Ectodermal cell (in vitro differentiated cells): ENCODE results near the gene GJA3.

Experiments
- H3K27ac ChIP-seq: 2 replicates; pipeline ENCODE4 v1.7.0; 2013; ENCODE audit warnings: mild to moderate bottlenecking, low read depth, low read length; ENCODE audit not compliant: insufficient read depth, poor library complexity, severe bottlenecking
- H3K27me3 ChIP-seq: 2 replicates; pipeline ENCODE4 v1.7.0; 2013; ENCODE audit warnings: mild to moderate bottlenecking, low read length; ENCODE audit not compliant: insufficient read depth, control insufficient read depth, poor library complexity, severe bottlenecking
- H3K36me3 ChIP-seq: one replicate; pipeline ENCODE4 v1.7.0; 2013; ENCODE audit warnings: low read length; ENCODE audit not compliant: control insufficient read depth, insufficient read depth
- H3K4me1 ChIP-seq: one replicate; pipeline ENCODE4 v1.7.0; 2013; ENCODE audit warnings: low read length; ENCODE audit not compliant: control insufficient read depth, insufficient read depth
- H3K4me3 ChIP-seq: 2 replicates; pipeline ENCODE4 v1.7.0; 2013; ENCODE audit warnings: low read depth, low read length, control low read depth; ENCODE audit not compliant: insufficient read depth
- H3K9me3 ChIP-seq: 2 replicates; pipeline ENCODE4 v1.7.0; 2013; ENCODE audit warnings: mild to moderate bottlenecking, low read length, moderate library complexity; ENCODE audit not compliant: control insufficient read depth
- WGBS, 2 experiments: methylation state at CpG; one replicate each; pipeline ENCODE4 v1.1.7; 2013; ENCODE audit warnings: missing lambda C conversion rate in 2 of 2; 5-methylcytosine and 5-hydroxymethylcytosine counted together

Gene GJA3

DNA sequence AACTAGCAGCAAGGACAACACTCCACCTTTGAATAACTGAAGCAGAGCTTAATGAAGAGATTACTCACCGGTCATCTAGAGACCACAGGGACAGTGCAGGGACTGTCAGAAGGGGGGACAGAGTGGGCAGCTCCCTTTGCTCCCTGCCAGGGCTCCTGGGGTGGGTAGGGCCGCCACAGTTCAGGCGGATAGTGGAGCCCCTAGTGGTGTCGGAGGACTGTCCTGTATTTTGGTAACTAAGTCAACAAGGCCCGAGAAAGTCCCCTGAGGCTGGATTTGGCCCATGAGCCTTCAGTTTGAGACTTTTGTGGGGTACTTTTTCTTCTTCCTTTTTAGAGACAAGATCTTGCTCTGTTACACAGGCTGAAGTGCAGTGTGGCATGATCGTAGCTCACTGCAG, 44.6 kb downstream of the GJA3 start:
- 88 to 89% methylated on average over 6 of the region's 6 CpGs for WGBS, 2 experiments

DNA sequence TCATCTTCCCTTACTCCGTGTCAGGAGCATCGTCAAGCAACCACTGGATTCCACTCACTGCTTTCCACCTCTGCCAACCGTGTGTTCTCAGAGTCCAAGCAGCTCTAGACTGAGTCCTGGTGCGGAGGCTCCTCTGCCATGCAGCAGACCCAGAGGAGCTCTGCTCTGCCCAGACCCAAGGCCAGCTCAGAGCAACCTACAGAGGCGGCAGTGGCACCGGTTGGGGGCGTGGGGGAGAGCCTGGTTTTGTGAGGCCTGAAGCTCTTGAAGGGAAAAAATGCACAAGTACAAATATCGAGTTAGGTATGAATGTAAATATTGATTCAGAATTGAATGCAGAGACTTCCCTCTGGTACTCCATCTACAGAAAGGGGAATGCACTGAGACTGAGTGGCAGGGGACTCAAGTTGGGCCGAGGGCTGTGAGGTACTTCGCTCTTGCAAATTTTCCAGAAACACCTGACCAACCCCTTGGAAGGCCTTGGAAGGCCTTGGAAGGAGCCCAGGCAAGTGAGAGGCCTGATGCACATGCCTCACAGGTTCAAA, 46.7 kb downstream of the GJA3 start:
- 92 to 95% methylated on average over 10 of the region's 10 CpGs for WGBS, 2 experiments
- no peaks in the 10 kb centered on the region for H3K4me1 ChIP-seq
- H3K27ac ChIP-seq, result no peak overlapping the region
- H3K4me3 ChIP-seq, result no peak overlapping the region
- H3K36me3 ChIP-seq, result no peaks in the 10 kb centered on the region
- no peaks in the 10 kb centered on the region for H3K9me3 ChIP-seq
- H3K27me3 ChIP-seq, result peaks cover 5% of the 10 kb centered on the region

More for the DNA sequence above, 44.6 kb downstream of the GJA3 start:
- H3K4me1 ChIP-seq, result no peaks in the 10 kb centered on the region
- H3K27ac ChIP-seq, result no peak overlapping the region
- H3K4me3 ChIP-seq, result no peak overlapping the region
- H3K9me3 ChIP-seq, result no peaks in the 10 kb centered on the region
- no peaks in the 10 kb centered on the region for H3K36me3 ChIP-seq
- peaks cover 5% of the 10 kb centered on the region for H3K27me3 ChIP-seq

DNA sequence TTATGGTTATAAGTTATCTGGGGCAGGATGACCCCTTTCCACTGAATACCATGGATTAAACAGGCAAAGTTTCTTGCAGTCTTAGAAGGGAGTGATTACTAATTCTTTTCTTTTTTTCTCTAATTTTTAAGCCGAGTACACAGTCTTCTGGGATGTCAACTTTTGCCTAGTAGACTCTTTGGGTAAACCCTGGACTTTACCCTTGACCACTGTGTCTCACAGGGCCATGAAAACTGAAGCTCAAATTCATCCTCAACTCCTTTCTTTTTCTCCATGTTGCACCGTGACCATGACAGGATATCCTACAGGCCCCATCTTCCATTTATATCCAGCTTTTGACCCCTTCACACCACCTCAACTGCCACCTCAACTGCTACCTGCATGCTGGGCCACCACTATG, 51.8 kb downstream of the GJA3 start:
- WGBS, 2 experiments, result 82 to 88% methylated on average over 2 of the region's 2 CpGs
- Histone ChIP-seq H3K9me3 (no peaks in the 10 kb centered on the region), H3K27me3 (no peaks in the 10 kb centered on the region), H3K36me3 (no peaks in the 10 kb centered on the region), H3K27ac (no peak overlapping the region), H3K4me1 (no peaks in the 10 kb centered on the region), H3K4me3 (no peak overlapping the region)

DNA sequence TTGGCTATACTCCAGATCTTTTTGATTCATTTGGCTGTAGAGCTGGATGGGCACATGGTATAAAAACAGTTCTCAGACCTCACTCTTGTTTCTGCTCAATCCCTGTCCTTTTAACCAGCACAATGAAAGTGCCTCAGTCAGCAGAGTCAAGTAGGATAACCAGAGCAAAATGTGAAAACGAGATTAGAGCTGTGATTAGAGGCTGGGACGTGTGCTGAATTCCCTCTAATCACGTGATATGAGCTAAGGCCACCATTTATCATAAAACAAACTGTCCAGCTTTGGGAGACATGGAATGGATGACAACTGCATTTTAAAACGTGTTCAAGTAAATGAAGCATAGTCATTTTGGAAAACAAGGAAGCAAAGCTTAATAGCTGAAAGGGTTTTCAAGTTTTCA, 54.1 kb downstream of the GJA3 start:
- H3K9me3 ChIP-seq, result no peaks in the 10 kb centered on the region
- H3K27ac ChIP-seq, result no peak overlapping the region
- no peaks in the 10 kb centered on the region for H3K27me3 ChIP-seq
- WGBS, 2 experiments, result 55 to 61% methylated on average over 4 of the region's 4 CpGs
- no peaks in the 10 kb centered on the region for H3K36me3 ChIP-seq
- no peaks in the 10 kb centered on the region for H3K4me1 ChIP-seq
- H3K4me3 ChIP-seq, result no peak overlapping the region

DNA sequence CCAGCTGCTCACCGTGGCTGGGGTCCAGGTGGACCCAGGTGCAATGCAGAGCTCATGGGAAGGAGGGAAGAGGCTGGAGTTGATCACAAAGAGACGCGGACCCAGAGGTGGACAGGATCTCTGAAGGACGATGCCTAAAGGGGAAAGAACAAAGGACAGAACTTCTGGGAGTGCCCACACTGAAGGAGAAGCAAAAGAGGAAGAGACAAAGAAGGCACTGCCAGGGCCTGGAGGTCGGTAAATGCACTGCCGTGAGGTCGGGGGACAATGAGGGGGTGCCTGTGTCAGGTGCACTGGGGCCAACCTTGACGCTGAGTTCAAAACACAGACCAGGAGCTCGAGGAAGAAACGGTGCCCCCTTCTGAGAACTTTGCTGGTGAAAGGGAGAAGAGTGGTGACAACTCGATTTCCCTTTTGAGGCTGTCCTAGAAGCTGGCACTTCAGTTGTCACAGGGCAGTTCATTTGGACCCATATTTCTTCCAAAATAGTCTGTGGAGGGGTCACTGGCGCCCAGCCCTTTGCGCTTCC, 55.6 kb downstream of the GJA3 start:
- WGBS, 2 experiments, result 92 to 95% methylated on average over 13 of the region's 13 CpGs
- H3K9me3 ChIP-seq, result no peaks in the 10 kb centered on the region
- H3K4me3 ChIP-seq, result no peak overlapping the region
- H3K36me3 ChIP-seq, result no peaks in the 10 kb centered on the region
- no peak overlapping the region for H3K27ac ChIP-seq
- no peaks in the 10 kb centered on the region for H3K27me3 ChIP-seq
- H3K4me1 ChIP-seq, result no peaks in the 10 kb centered on the region

DNA sequence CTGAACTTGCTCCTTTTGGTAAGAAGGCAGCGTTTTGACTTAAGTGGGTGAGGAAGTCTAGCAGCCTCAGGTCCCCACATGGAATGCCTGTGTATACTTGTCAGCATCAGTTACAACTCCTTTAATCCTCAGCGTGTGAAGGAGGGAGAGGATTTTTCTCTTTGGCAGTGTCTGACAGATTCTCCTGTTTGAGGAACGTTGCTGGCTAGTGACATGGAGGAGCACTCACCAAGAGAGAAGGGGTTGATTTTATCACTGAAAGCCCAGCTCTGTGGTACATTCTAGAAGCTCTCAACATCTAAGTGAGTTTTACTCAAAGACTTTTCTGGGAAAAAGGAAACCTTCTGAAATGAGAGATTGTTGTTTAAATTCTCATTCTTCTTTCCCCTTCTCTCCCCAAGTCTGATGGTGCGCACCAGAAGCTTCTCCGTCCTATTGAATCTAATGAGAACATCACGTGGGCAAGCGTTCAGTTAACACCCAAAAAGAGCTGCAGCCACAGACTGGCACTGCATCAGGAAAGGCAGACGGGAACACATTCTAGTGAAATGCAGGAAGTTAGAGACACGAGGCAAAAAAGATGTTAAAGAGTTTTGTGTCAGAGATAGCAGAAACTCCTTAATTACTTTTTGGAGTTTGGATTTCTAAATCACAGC, 58.2 kb downstream of the GJA3 start:
- H3K9me3 ChIP-seq, result no peaks in the 10 kb centered on the region
- H3K27me3 ChIP-seq, result no peaks in the 10 kb centered on the region
- no peaks in the 10 kb centered on the region for H3K4me1 ChIP-seq
- no peak overlapping the region for H3K27ac ChIP-seq
- 82 to 86% methylated on average over 9 of the region's 9 CpGs for WGBS, 2 experiments
- no peak overlapping the region for H3K4me3 ChIP-seq
- H3K36me3 ChIP-seq, result no peaks in the 10 kb centered on the region

DNA sequence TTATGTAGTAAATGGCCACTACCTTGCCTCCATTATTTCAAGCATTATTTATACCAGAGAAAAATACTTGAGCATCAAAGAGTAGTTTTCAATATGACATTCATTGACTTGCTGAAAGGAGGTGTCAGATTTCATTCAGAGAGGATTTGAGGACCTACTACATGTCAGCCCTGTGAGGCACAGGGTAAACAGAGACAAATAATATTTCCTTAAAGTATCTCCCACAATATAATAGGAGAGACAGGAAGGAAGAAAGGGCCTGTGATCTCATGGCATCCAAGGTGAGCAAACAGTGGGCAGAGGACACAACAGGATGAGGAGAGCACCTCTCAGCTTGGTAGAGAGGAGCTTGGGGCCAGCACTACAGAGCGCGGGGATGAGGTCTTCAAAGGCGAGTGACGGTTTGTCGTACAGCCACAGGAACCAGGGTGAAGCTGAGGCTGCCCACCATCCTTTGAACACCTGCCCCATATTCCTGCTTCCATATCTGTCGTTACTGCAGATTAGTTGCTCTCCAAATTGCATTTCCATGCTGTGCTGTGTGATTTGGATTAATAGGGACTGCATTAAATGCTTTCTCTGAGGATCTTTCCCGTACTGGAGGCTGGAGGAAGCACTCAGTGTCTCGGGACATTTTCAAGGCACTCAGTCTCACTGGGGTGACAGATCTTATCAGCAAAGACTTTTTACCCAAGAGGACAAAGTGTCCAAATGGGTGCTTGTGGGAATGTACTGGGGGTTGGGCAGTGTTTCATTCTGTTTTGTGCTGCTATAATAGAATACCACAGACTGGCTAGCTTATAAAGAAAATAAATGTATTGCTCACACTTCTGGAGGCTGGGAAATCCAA, 59.2 kb downstream of the GJA3 start:
- Histone ChIP-seq H3K36me3 (no peaks in the 10 kb centered on the region), H3K27ac (no peak overlapping the region), H3K4me3 (no peak overlapping the region), H3K27me3 (no peaks in the 10 kb centered on the region), H3K4me1 (no peaks in the 10 kb centered on the region), H3K9me3 (no peaks in the 10 kb centered on the region)
- 81 to 83% methylated on average over 8 of the region's 8 CpGs for WGBS, 2 experiments

DNA sequence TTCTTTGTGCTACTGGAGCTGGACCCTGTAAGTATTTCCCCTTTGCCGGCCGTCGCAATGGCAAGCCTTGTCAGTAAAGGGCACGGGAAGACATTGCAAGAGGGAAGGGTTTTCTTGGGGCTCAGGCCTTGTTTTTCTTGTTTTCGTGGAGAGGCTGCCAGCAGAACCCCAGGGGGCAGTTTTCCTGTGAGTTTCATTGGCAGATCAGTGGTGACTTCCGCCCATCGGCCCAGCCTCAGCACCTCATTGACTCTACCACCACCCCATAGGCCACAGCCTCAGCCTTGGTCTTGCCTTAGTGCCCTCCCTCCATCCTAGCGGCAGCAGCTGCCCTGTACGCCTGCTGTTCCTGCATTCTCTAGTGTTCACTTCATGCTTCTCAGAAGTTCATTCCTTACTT, 61.5 kb downstream of the GJA3 start:
- Histone ChIP-seq H3K9me3 (no peaks in the 10 kb centered on the region), H3K4me1 (no peaks in the 10 kb centered on the region), H3K4me3 (no peak overlapping the region), H3K27me3 (no peaks in the 10 kb centered on the region), H3K27ac (no peak overlapping the region), H3K36me3 (no peaks in the 10 kb centered on the region)
- 68 to 71% methylated on average over 9 of the region's 9 CpGs for WGBS, 2 experiments

DNA sequence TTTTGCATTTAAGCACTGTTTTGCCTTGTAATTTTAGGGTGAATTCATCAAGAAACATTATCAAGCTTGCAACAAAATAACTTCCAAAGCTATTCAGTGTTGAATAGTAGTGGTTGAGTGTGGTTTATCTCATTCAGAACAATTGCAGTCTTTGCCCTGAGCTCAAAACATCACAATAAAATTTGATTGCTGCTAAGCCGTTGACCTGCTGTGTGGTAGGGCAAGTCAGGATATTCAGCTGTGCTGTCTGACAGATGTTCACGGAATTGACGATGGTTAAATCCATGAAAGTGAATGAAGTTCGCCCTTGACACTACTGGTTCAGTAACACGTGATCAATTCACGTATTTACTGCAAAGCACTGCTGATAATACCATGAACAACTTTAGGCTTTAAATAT, 66.9 kb downstream of the GJA3 start:
- H3K4me3 ChIP-seq, result no peak overlapping the region
- H3K27me3 ChIP-seq, result no peaks in the 10 kb centered on the region
- no peaks in the 10 kb centered on the region for H3K4me1 ChIP-seq
- no peaks in the 10 kb centered on the region for H3K36me3 ChIP-seq
- 89 to 90% methylated on average over 6 of the region's 6 CpGs for whole genome bisulfite sequencing, 2 experiments
- no peaks in the 10 kb centered on the region for H3K9me3 ChIP-seq
- no peak overlapping the region for H3K27ac ChIP-seq

DNA sequence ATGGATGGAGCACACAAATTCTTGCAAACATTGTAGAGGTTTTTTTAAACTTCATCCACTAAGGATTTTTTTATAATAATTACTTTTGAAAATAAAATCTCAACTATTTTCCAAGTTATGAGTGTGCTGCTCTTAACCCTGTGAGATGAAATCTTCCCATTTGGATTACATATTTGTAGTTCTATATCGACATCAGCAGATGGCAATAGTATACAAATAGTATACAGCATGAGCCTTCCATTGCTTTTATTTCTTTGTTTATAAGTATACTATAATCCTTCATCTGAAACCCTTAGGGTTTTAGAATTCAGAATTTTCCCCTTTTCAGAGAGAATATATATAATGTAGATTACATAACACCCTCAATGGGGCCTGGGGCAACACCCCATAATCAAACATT, 70.5 kb downstream of the GJA3 start:
- WGBS, 2 experiments, result 100% methylated on average over 1 of the region's 1 CpG; no CpG with 5 or more reads in 1 of the 2 experiments

More for the DNA sequence above, 70.5 kb downstream of the GJA3 start:
- no peaks in the 10 kb centered on the region for H3K4me1 ChIP-seq
- H3K27me3 ChIP-seq, result no peaks in the 10 kb centered on the region
- H3K9me3 ChIP-seq, result no peaks in the 10 kb centered on the region
- no peak overlapping the region for H3K4me3 ChIP-seq
- H3K27ac ChIP-seq, result no peak overlapping the region
- H3K36me3 ChIP-seq, result peaks cover 5% of the 10 kb centered on the region
